Measurements from ENCODE around the gene PLXNA4. TPM values are rescaled to one million over a fixed set of nuclear protein-coding genes. Genes with fewer than 3 reads are reported as not detected.

PLXNA4 gene
- total RNA-seq, 1 experiment from 2014 or later: 1.0 TPM

GRCh38 chr7:132428247-132428919, 147.9 kb downstream of the PLXNA4 start:
- no peak overlapping the region for H3K27ac ChIP-seq
- H3K4me2 ChIP-seq: no peak overlapping the region
- H3K9me3 ChIP-seq (ENCODE audit: insufficient read depth, low read depth): no peaks in the 10 kb centered on the region
- no peaks in the 10 kb centered on the region for H3K36me3 ChIP-seq (ENCODE audit: low read depth)
- DNase-seq: no peak
- POLR2A ChIA-PET (ENCODE audit: unreplicated experiment): no interaction called here
- no peak overlapping the region for H3K4me3 ChIP-seq
- intact Hi-C loops (cut with micrococcal nuclease; ENCODE audit: unreplicated experiment): no loop called here
- H2AFZ ChIP-seq: no peak overlapping the region
- H3K4me1 ChIP-seq (replicated peaks; ENCODE audit: insufficient read depth): no peaks in the 10 kb centered on the region
- CTCF ChIA-PET: no interaction called here
- no peaks in the 10 kb centered on the region for H4K20me1 ChIP-seq (ENCODE audit: insufficient read depth)
- no peaks in the 10 kb centered on the region for H3F3A ChIP-seq (ENCODE audit: insufficient read depth, low read depth)
- H3K9me2 ChIP-seq (ENCODE audit: insufficient read depth): no peaks in the 10 kb centered on the region
- peaks cover 98% of the 10 kb centered on the region for H3K27me3 ChIP-seq (ENCODE audit: insufficient read depth, low read depth)
- no peaks in the 10 kb centered on the region for H3K79me2 ChIP-seq (ENCODE audit: low read depth)
- no peak for TF ChIP-seq CTCF (conservative IDR thresholded peaks at IDR 0.05)
- no peak for TF ChIP-seq EZH2 (IDR thresholded peaks at IDR 0.05; ENCODE audit: low read depth)
- no TSS peak for BruUV-seq (replicated peaks)

- no peak overlapping the region for H2AFZ ChIP-seq
- intact Hi-C loops (cut with micrococcal nuclease; ENCODE audit: unreplicated experiment): no loop called here
- H3K27me3 ChIP-seq (ENCODE audit: insufficient read depth, low read depth): peaks cover 95% of the 10 kb centered on the region
- H3K4me2 ChIP-seq: no peak overlapping the region
- no peaks in the 10 kb centered on the region for H3K4me1 ChIP-seq (replicated peaks; ENCODE audit: insufficient read depth)
- H3K27ac ChIP-seq: no peak overlapping the region
- CTCF ChIA-PET: no interaction called here
- TF ChIP-seq CTCF (conservative IDR thresholded peaks at IDR 0.05) (no peak), EZH2 (IDR thresholded peaks at IDR 0.05; ENCODE audit: low read depth) (no peak)
- no peaks in the 10 kb centered on the region for H4K20me1 ChIP-seq (ENCODE audit: insufficient read depth)
- BruUV-seq (replicated peaks): no TSS peak
- POLR2A ChIA-PET (ENCODE audit: unreplicated experiment): no interaction called here
- H3K79me2 ChIP-seq (ENCODE audit: low read depth): no peaks in the 10 kb centered on the region
- no peak for DNase-seq
- no peak overlapping the region for H3K4me3 ChIP-seq
- H3F3A ChIP-seq (ENCODE audit: insufficient read depth, low read depth): no peaks in the 10 kb centered on the region
- H3K36me3 ChIP-seq (ENCODE audit: low read depth): no peaks in the 10 kb centered on the region
- no peaks in the 10 kb centered on the region for H3K9me2 ChIP-seq (ENCODE audit: insufficient read depth)
- no peaks in the 10 kb centered on the region for H3K9me3 ChIP-seq (ENCODE audit: insufficient read depth, low read depth)
These were observed 150.3 kb downstream of the PLXNA4 start for GRCh38 chr7:132425942-132426341.

- CTCF ChIA-PET: no interaction called here
- no peak overlapping the region for H3K4me2 ChIP-seq
- no peak for TF ChIP-seq EZH2 (IDR thresholded peaks at IDR 0.05; ENCODE audit: low read depth)
- TF ChIP-seq CTCF (conservative IDR thresholded peaks at IDR 0.05): no peak
- no peaks in the 10 kb centered on the region for H3K9me3 ChIP-seq (ENCODE audit: insufficient read depth, low read depth)
- no peak overlapping the region for H2AFZ ChIP-seq
- H3K4me1 ChIP-seq (replicated peaks; ENCODE audit: insufficient read depth): no peaks in the 10 kb centered on the region
- no peaks in the 10 kb centered on the region for H3K79me2 ChIP-seq (ENCODE audit: low read depth)
- no peaks in the 10 kb centered on the region for H3K9me2 ChIP-seq (ENCODE audit: insufficient read depth)
- H3F3A ChIP-seq (ENCODE audit: insufficient read depth, low read depth): no peaks in the 10 kb centered on the region
- no peaks in the 10 kb centered on the region for H3K36me3 ChIP-seq (ENCODE audit: low read depth)
- intact Hi-C loops (cut with micrococcal nuclease; ENCODE audit: unreplicated experiment): no loop called here
- DNase-seq: peak in 1 of 2 experiments; percentile 28
- peaks cover 89% of the 10 kb centered on the region for H3K27me3 ChIP-seq (ENCODE audit: insufficient read depth, low read depth)
- POLR2A ChIA-PET (ENCODE audit: unreplicated experiment): no interaction called here
- BruUV-seq (replicated peaks): no TSS peak
- no peak overlapping the region for H3K4me3 ChIP-seq
- no peak overlapping the region for H3K27ac ChIP-seq
- no peaks in the 10 kb centered on the region for H4K20me1 ChIP-seq (ENCODE audit: insufficient read depth)
These were observed 151.2 kb downstream of the PLXNA4 start for GRCh38 chr7:132424821-132425724.

Data from PC-9 (cell line).